Ishikawa (cell line): ENCODE measurements around the gene CCT2.

Experiments
- CEBPB ChIP-seq: IDR thresholded peaks from 2 replicates; pipeline ENCODE4 v1.6.1; 2012
- CREB1 ChIP-seq: IDR thresholded peaks from 2 replicates; pipeline ENCODE4 v1.6.1; 2012; ENCODE audit warnings: low read depth
- EGR1 ChIP-seq: IDR thresholded peaks from 2 replicates; pipeline ENCODE4 v1.6.1; 2012
- EP300 ChIP-seq: IDR thresholded peaks from 2 replicates; pipeline ENCODE4 v1.6.1; 2012; ENCODE audit warnings: borderline replicate concordance
- MAX ChIP-seq: IDR thresholded peaks from 2 replicates; pipeline ENCODE4 v1.6.1; 2012
- RAD21 ChIP-seq: IDR thresholded peaks from 2 replicates; pipeline ENCODE4 v1.6.1; 2012; ENCODE audit warnings: low read depth
- TAF1 ChIP-seq: IDR thresholded peaks from 2 replicates; pipeline ENCODE4 v1.6.1; 2012; ENCODE audit warnings: low read depth, mild to moderate bottlenecking
- USF1 ChIP-seq: IDR thresholded peaks from 2 replicates; pipeline ENCODE4 v1.6.1; 2012
- YY1 ChIP-seq: IDR thresholded peaks from 2 replicates; pipeline ENCODE4 v1.6.1; 2012; ENCODE audit warnings: low read depth
- TF ChIP-seq, protein P1 (sequence below): IDR thresholded peaks from 2 replicates; pipeline ENCODE4 v1.6.1; 2012; ENCODE audit warnings: low read depth, mild to moderate bottlenecking

DNA sequence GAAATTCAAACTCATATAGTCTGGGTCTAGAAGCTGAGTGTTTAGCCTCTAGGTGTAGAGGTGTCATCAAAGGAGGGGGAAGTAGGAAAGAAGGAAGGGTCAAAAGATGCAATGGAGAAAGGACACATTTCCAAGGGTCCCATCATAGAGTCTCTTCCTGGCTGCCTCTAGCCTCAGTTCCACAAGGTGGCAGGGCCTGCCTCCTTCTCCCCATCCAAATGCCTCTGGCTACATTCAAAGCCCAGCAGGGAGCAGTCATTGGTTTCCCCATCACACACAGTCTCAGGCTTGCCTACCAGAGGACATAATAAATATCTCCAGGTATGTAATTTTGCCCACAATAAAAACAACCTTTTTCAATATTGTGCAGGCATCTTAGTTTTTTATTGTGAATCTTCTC is 2.1 kb upstream of the CCT2 start:
- TF ChIP-seq USF1 (no peak), RAD21 (peak; percentile 36; the same call in 1 of the 2 replicates), YY1 (no peak), CREB1 (no peak), EGR1 (no peak), CEBPB (no peak), EP300 (no peak), MAX (no peak), TAF1 (no peak)
- TF ChIP-seq, protein P1, sequence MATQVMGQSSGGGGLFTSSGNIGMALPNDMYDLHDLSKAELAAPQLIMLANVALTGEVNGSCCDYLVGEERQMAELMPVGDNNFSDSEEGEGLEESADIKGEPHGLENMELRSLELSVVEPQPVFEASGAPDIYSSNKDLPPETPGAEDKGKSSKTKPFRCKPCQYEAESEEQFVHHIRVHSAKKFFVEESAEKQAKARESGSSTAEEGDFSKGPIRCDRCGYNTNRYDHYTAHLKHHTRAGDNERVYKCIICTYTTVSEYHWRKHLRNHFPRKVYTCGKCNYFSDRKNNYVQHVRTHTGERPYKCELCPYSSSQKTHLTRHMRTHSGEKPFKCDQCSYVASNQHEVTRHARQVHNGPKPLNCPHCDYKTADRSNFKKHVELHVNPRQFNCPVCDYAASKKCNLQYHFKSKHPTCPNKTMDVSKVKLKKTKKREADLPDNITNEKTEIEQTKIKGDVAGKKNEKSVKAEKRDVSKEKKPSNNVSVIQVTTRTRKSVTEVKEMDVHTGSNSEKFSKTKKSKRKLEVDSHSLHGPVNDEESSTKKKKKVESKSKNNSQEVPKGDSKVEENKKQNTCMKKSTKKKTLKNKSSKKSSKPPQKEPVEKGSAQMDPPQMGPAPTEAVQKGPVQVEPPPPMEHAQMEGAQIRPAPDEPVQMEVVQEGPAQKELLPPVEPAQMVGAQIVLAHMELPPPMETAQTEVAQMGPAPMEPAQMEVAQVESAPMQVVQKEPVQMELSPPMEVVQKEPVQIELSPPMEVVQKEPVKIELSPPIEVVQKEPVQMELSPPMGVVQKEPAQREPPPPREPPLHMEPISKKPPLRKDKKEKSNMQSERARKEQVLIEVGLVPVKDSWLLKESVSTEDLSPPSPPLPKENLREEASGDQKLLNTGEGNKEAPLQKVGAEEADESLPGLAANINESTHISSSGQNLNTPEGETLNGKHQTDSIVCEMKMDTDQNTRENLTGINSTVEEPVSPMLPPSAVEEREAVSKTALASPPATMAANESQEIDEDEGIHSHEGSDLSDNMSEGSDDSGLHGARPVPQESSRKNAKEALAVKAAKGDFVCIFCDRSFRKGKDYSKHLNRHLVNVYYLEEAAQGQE = no peak
